Hematopoietic multipotent progenitor cell (in vitro differentiated cells): ENCODE results near the gene LRRC27. TPM values are rescaled to one million over a fixed set of nuclear protein-coding genes. Genes with fewer than 3 reads are reported as not detected.
A peak's percentile ranks its signal among the peaks of the same experiment; 100 is the strongest.

Experiments used
- DNase-seq, 3 donors: peaks; one replicate each; pipeline ENCODE4 v3.0.0-alpha.2; 2011 to 2015; ENCODE audit warnings: low read depth in 2 of 3, low spot score in 2 of 3
- total RNA-seq: library from RNA; depleted of rRNA; stranded (reverse); fragments of >200 nt; gene quantifications from one replicate; pipeline ENCODE4 v1.2.3, GENCODE V29; 2012

The LRRC27 gene
- total RNA-seq, 1 donor: 8.1 TPM

- no peak for DNase-seq
These were observed 79.0 kb downstream of the LRRC27 start for GRCh38 chr10:132410779-132411532.

- DNase-seq: no peak
These were observed 79.7 kb downstream of the LRRC27 start for GRCh38 chr10:132411561-132412253.

- DNase-seq: peak in 1 of 3 donors; percentile 39
These were observed 80.6 kb downstream of the LRRC27 start for GRCh38 chr10:132412316-132413192.

- no peak for DNase-seq
These were observed 81.5 kb downstream of the LRRC27 start for GRCh38 chr10:132413226-132414205.

- no peak for DNase-seq
These were observed 82.5 kb downstream of the LRRC27 start for GRCh38 chr10:132414402-132415016.

- no peak for DNase-seq
These were observed 83.3 kb downstream of the LRRC27 start for GRCh38 chr10:132415255-132415654.

- DNase-seq: no peak
These were observed 84.0 kb downstream of the LRRC27 start for GRCh38 chr10:132415956-132416355.

- no peak for DNase-seq
These were observed 84.7 kb downstream of the LRRC27 start for GRCh38 chr10:132416566-132417256.

- no peak for DNase-seq
These were observed 85.4 kb downstream of the LRRC27 start for GRCh38 chr10:132417257-132417910.

GRCh38 chr10:132417957-132418441, 86.0 kb downstream of the LRRC27 start:
- DNase-seq: no peak

GRCh38 chr10:132418527-132419416, 86.8 kb downstream of the LRRC27 start:
- no peak for DNase-seq

- DNase-seq: no peak
These were observed 87.8 kb downstream of the LRRC27 start for GRCh38 chr10:132419538-132420468.

GRCh38 chr10:132420469-132420980, 88.5 kb downstream of the LRRC27 start:
- DNase-seq: peak in 1 of 3 donors; percentile 53

GRCh38 chr10:132420981-132421846, 89.2 kb downstream of the LRRC27 start:
- DNase-seq: peak in 1 of 3 donors; percentile 74
